ENCODE data around the gene CAMK1D. TPM values are rescaled to one million over a fixed set of nuclear protein-coding genes. Genes with fewer than 3 reads are reported as not detected.

CAMK1D gene
- total and polyA plus RNA-seq, 2 of the 4 experiments (the other 2 are of a cell fraction) = 5.0 to 5.3 TPM

DNA sequence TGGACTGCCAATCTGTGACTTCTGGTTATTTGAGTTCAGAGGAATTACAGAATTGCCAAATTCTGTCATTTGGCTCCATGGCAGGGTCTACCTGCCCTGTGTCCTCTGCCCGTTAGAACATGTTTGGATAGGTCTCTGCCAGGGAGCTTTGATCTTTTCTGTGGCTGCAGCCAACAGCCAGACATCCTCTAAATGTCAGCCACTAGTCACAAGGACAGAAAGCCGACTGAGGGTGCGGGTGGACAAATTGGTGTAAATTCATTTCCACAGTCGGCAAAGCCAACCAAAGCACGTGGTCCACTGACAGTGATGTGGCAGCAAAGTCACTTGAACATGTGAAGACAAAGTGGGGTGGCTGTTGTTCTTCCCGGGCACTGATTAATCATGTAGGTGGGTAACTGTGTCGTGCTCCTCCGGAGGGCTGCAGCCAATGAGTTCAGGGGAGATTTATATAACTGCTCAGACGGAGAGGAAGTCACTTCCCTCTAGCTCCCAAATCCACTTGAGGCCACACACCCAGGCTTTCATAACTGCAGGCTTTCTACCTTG lies 26.7 kb upstream of the CAMK1D start:
- WGBS, 2 experiments (ENCODE audit: extremely low coverage in 2 of 2, insufficient read length in 1 of 2) = 34% methylated on average over 2 of the region's 9 CpGs; no CpG with 5 or more reads in 1 of the 2 experiments
- intact Hi-C loops (cut with micrococcal nuclease) = no loop called here

More for the DNA sequence above, 26.7 kb upstream of the CAMK1D start:
- dilution Hi-C loops (cut with HindIII; ENCODE audit: low sequenced_read_pairs, unreplicated experiment) (no loop called here), in situ Hi-C loops (cut with MboI; ENCODE audit: low sequenced_read_pairs) (no loop called here)
- Histone ChIP-seq H3K36me3 (ENCODE audit: control insufficient read depth, insufficient read depth, low read length) (no peaks in the 10 kb centered on the region), H2AK9ac (replicated peaks; ENCODE audit: low read depth, low read length, poor library complexity) (no peak overlapping the region), H3K18ac (ENCODE audit: low read depth, low read length) (no peak overlapping the region), H4K8ac (ENCODE audit: low read depth in 2 of 2, low read length in 2 of 2) (no peak overlapping the region), H3K4me2 (ENCODE audit: low read depth, low read length) (no peak overlapping the region), H2BK15ac (ENCODE audit: low read depth, low read length) (no peak overlapping the region), H2AK5ac (ENCODE audit: low read depth, low read length) (no peak overlapping the region), H4K20me1 (ENCODE audit: insufficient read depth, low read length) (no peaks in the 10 kb centered on the region), H4K5ac (ENCODE audit: low read depth, low read length) (no peak overlapping the region), H3K23ac (ENCODE audit: low read depth, low read length) (no peak overlapping the region), H3K4me1 (ENCODE audit: control insufficient read depth, insufficient read depth, low read length) (no peaks in the 10 kb centered on the region), H3K27ac (ENCODE audit: insufficient read depth, low read length) (no peak overlapping the region), H3K56ac (ENCODE audit: extremely low read depth, insufficient read depth, low read length) (no peak overlapping the region), H3K9ac (ENCODE audit: low read depth, low read length) (no peak overlapping the region), H3K9me1 (ENCODE audit: insufficient read depth, low read length) (no peaks in the 10 kb centered on the region), H4K91ac (ENCODE audit: insufficient read depth, low read depth, low read length) (no peak overlapping the region), H2BK5ac (ENCODE audit: low read depth, low read length, poor library complexity, severe bottlenecking) (no peak overlapping the region), H3K4ac (ENCODE audit: low read depth, low read length) (no peak overlapping the region), H3K4me3 (ENCODE audit: insufficient read depth, low read depth, low read length) (no peak overlapping the region), H3K9me3 (ENCODE audit: control insufficient read depth, insufficient read depth, low read length) (no peaks in the 10 kb centered on the region), H2BK120ac (ENCODE audit: low read depth, low read length) (no peak overlapping the region), H3K14ac (replicated peaks; ENCODE audit: low read depth, low read length) (no peak overlapping the region), H3K79me1 (ENCODE audit: low read depth in 1 of 2, low read length in 2 of 2) (no peaks in the 10 kb centered on the region), H2BK20ac (ENCODE audit: low read depth, low read length) (no peak overlapping the region), H3K27me3 (ENCODE audit: control insufficient read depth, insufficient read depth, low read length) (no peaks in the 10 kb centered on the region; the same call in 1 of the 2 replicates), H2AFZ (replicated peaks; ENCODE audit: low read length, poor library complexity) (peak overlapping the region; percentile 46)
- no peak for ATAC-seq (ENCODE audit: low read depth)
- ChIA-PET CTCF (no interaction called here), POLR2A (ENCODE audit: unreplicated experiment) (no interaction called here)
- no TSS peak for BruUV-seq (replicated peaks)
- TF ChIP-seq NFE2L2 (IDR thresholded peaks at IDR 0.05; ENCODE audit: low read depth, low read length) = no peak
- no peak for TF ChIP-seq CHD1 (IDR thresholded peaks at IDR 0.05; ENCODE audit: low read depth, low read length)
- TF ChIP-seq MAZ (IDR thresholded peaks at IDR 0.05; ENCODE audit: borderline replicate concordance, low read depth, low read length) = no peak
- no peak for TF ChIP-seq POLR2A (IDR thresholded peaks at IDR 0.05; ENCODE audit: low read depth, low read length)
- TF ChIP-seq BHLHE40 (IDR thresholded peaks at IDR 0.05; ENCODE audit: low read depth, low read length) = no peak
- TF ChIP-seq CEBPB (IDR thresholded peaks at IDR 0.05; ENCODE audit: low read depth, low read length) = no peak
- TF ChIP-seq RAD21 (IDR thresholded peaks at IDR 0.05; ENCODE audit: low read length) = no peak
- TF ChIP-seq MAFK (IDR thresholded peaks at IDR 0.05; ENCODE audit: low read depth, low read length) = no peak
- TF ChIP-seq, protein P1, sequence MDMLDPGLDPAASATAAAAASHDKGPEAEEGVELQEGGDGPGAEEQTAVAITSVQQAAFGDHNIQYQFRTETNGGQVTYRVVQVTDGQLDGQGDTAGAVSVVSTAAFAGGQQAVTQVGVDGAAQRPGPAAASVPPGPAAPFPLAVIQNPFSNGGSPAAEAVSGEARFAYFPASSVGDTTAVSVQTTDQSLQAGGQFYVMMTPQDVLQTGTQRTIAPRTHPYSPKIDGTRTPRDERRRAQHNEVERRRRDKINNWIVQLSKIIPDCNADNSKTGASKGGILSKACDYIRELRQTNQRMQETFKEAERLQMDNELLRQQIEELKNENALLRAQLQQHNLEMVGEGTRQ (IDR thresholded peaks at IDR 0.05; ENCODE audit: low read depth, low read length) = no peak
- no peak for TF ChIP-seq SMC3 (IDR thresholded peaks at IDR 0.05; ENCODE audit: low read depth, low read length)
- TF ChIP-seq FOS (IDR thresholded peaks at IDR 0.05; ENCODE audit: low read depth, low read length) = no peak
- no peak for TF ChIP-seq RCOR1 (IDR thresholded peaks at IDR 0.05; ENCODE audit: insufficient replicate concordance, low read length)
- DNase-seq = no peak

All from IMR-90 (cell line).